IPS DF 6.9 (cell line): ENCODE results near the gene APMAP.

Source experiments
- DNase-seq: peaks from one replicate; pipeline ENCODE4 v3.0.0-alpha.2; 2013; ENCODE audit warnings: low read depth, low spot score
- H3K27ac ChIP-seq: one replicate; pipeline ENCODE4 v1.5.1; 2013; ENCODE audit warnings: low read length, control low read depth
- H3K27me3 ChIP-seq: 2 replicates; pipeline ENCODE4 v1.6.1; 2013; ENCODE audit warnings: mild to moderate bottlenecking, low read length; ENCODE audit not compliant: control insufficient read depth, insufficient read depth
- H3K36me3 ChIP-seq: 2 replicates; pipeline ENCODE4 v1.6.1; 2013; ENCODE audit warnings: low read length; ENCODE audit not compliant: control insufficient read depth, insufficient read depth
- H3K4me1 ChIP-seq: 2 replicates; pipeline ENCODE4 v1.6.1; 2013; ENCODE audit warnings: low read length; ENCODE audit not compliant: control insufficient read depth, insufficient read depth
- H3K4me3 ChIP-seq: 2 replicates; pipeline ENCODE4 v1.5.1; 2013; ENCODE audit warnings: mild to moderate bottlenecking, low read length
- H3K9me3 ChIP-seq: 2 replicates; pipeline ENCODE4 v1.6.1; 2013; ENCODE audit warnings: low read length, inconsistent platforms; ENCODE audit not compliant: control insufficient read depth, insufficient read depth
- WGBS: extraction: QIAGEN DNeasy Blood & Tissue Kit; methylation state at CpG from one replicate; pipeline ENCODE4 v1.1.7; 2013; ENCODE audit warnings: mixed read lengths, missing lambda C conversion rate; ENCODE audit not compliant: insufficient read length, insufficient coverage; 5-methylcytosine and 5-hydroxymethylcytosine counted together

The APMAP gene

DNA sequence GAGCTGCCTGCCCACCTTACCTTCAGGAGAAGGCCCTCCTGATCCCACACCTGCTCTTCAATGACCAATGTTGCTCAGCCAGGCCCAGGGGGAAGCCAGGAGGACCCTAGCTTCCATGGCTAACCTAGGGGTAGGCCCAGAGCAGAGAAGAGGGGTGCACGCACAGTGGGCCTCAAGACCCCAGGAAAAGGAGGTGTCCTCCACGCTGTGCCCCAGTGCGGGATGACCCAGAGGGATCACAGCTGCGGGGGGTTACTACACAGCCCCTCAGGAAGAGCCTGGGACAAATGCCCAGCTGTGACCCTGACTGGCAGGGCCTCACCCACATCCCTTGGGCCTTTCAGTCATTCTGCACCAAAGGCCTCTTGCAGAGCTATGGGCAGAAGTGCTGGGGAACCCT lies 31.6 kb upstream of the APMAP start:
- Histone ChIP-seq H3K27me3 (no peaks in the 10 kb centered on the region), H3K4me1 (no peaks in the 10 kb centered on the region), H3K4me3 (no peak overlapping the region), H3K9me3 (no peaks in the 10 kb centered on the region), H3K27ac (no peak overlapping the region), H3K36me3 (no peaks in the 10 kb centered on the region)
- no CpG with 5 or more reads among the region's 4 CpGs for WGBS
- DNase-seq, result no peak

DNA sequence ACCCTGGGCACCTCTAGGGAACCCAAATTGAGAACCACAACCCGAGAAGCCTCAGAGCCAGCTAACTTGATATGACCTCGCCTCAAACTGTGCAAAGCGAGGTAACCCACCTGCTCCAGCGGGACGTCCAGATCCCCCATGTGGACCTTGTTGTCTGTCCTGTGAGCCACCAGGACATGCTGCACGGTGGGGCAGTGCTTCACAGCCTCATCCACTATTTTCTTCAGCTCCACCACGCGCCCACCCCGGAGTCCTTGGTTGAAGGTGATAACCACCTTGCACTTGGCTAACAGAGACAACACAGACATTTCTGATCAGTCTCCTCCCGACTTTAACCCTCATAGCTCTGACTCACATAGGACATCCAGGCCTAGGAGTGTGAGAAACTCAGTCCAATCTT lies 30.8 kb upstream of the APMAP start:
- no peak overlapping the region for H3K27ac ChIP-seq
- H3K27me3 ChIP-seq, result no peaks in the 10 kb centered on the region
- H3K4me1 ChIP-seq, result no peaks in the 10 kb centered on the region
- no peaks in the 10 kb centered on the region for H3K9me3 ChIP-seq
- no peak for DNase-seq
- WGBS, result no CpG with 5 or more reads among the region's 10 CpGs
- no peak overlapping the region for H3K4me3 ChIP-seq
- H3K36me3 ChIP-seq, result no peaks in the 10 kb centered on the region

DNA sequence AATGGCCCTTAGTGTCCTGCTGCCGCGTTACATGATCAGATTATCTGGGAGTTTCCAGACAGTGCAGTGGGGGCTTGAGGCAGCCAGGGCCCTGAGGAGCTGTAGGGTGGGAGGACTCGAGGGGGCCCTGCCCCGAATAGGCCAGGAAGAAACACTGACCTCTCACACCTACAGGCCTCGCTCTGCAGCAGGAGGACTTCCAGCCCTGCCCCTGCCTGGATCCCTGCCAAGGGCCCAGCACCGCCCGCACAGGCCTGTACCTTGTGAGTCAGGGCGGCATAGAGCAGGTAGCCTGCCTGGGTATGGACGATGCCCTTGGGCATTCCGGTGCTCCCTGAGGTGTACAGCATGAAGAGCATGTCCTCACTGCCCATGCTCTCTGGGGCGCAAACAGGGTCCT lies 30.1 kb upstream of the APMAP start:
- no peak overlapping the region for H3K4me3 ChIP-seq
- H3K4me1 ChIP-seq, result peaks cover 2% of the 10 kb centered on the region; the same call in 1 of the 2 replicates
- H3K27ac ChIP-seq, result no peak overlapping the region
- H3K36me3 ChIP-seq, result no peaks in the 10 kb centered on the region
- no CpG with 5 or more reads among the region's 11 CpGs for WGBS
- DNase-seq, result no peak
- H3K27me3 ChIP-seq, result no peaks in the 10 kb centered on the region
- no peaks in the 10 kb centered on the region for H3K9me3 ChIP-seq

DNA sequence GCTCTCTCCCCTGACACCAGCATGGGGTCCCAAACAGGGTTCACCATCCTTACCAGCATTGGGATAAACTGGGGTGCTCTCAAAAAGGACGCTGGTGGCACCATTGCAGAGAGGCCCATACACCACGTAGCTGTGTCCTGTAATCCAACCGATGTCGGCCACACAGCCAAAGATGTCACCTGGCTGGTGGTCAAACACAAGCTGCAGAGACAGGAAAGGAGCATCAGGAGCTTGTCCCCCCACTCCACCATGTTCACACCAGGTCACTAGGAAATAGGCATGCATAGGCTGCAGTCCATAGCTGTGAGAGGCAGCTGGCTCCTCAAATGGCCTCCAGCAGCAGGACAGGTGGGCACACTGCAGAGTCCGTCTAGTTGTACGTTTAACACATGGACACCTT lies 28.8 kb upstream of the APMAP start:
- no peaks in the 10 kb centered on the region for H3K27me3 ChIP-seq
- H3K4me3 ChIP-seq, result no peak overlapping the region
- no CpG with 5 or more reads among the region's 6 CpGs for WGBS
- no peaks in the 10 kb centered on the region for H3K9me3 ChIP-seq
- DNase-seq, result no peak
- H3K4me1 ChIP-seq, result peaks cover 3% of the 10 kb centered on the region; the same call in 1 of the 2 replicates
- no peak overlapping the region for H3K27ac ChIP-seq
- no peaks in the 10 kb centered on the region for H3K36me3 ChIP-seq

DNA sequence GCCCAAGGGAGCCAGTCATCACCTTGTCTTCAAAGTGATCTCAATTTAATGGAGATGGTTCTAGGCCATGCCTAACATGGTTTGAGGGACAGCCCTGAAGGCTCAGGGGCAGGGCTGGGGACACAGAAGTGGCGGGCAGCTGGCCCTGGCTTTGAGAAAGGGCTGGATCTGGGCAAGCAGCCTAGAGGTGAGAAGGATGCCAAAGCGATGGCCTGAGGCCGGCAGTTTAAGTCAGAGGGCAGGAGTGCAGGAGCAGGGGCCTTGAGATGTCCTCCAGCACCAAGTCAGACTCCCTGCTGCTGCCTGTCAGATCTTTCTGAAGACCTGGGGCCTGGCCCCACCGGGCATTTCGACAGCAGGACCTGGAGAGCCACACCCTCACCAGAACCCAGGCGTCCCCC lies 28.4 kb upstream of the APMAP start:
- Histone ChIP-seq H3K27me3 (no peaks in the 10 kb centered on the region), H3K9me3 (no peaks in the 10 kb centered on the region), H3K36me3 (no peaks in the 10 kb centered on the region), H3K4me1 (peaks cover 3% of the 10 kb centered on the region; the same call in 1 of the 2 replicates), H3K27ac (no peak overlapping the region), H3K4me3 (no peak overlapping the region)
- no CpG with 5 or more reads among the region's 6 CpGs for WGBS
- no peak for DNase-seq

DNA sequence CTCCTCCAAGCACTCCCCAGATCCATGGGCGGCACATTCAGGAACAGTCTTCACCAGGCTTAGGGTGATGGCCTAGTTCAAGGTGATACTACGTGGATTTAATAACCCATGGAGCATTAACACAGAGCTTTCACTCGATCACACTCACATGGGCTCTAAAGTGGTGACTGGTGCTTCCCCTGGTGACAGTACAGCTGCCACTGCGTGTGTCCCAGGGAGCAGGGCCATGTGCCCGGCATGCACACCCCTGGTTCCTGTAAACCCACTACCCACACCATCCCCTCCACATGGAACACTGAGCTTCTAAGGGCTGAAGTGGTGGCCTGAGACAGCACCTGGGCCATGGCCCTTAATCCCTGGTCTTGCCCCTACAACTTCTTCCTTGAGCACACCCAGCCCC lies 27.8 kb upstream of the APMAP start:
- no peak for DNase-seq
- H3K27me3 ChIP-seq, result no peaks in the 10 kb centered on the region
- peaks cover 3% of the 10 kb centered on the region; the same call in 1 of the 2 replicates for H3K4me1 ChIP-seq
- H3K27ac ChIP-seq, result no peak overlapping the region
- no CpG with 5 or more reads among the region's 5 CpGs for WGBS
- H3K4me3 ChIP-seq, result no peak overlapping the region
- no peaks in the 10 kb centered on the region for H3K36me3 ChIP-seq
- no peaks in the 10 kb centered on the region for H3K9me3 ChIP-seq

DNA sequence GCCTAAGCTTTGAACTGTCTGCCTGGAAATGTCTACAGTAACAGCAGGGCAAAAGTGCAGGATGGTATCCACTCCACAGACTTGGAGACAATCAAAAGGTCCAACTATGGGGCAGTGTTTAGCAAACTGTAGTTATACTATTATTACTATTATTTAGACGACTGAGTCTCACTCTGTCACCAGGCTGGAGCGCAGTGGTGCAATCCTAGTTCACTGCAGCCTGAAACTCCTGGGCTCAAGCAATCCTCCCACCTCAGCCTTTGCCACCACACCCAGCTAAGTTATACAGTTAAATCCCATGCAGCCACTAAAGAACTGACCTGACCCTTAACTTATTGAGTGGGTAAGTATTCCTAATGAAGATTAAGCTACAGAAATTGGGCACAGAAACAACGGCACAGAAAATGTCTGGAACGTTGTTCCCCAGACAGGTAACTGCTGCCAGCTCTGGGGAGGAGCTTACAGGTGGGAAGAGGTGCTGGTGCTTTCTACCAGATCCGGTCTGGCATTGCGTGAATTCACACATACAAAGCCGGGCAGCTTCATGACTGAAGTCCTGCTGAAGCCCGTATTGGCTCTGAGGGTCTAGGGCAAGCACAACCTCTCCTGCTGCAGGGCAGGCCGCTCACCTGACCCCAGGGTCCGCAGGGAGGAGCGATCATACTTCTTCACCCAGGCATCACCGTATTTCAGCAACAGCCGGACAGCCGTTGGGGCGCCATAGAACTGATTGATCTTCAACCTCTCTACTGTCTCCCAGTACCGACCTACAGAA lies 27.0 kb upstream of the APMAP start:
- H3K4me1 ChIP-seq, result peaks cover 3% of the 10 kb centered on the region; the same call in 1 of the 2 replicates

DNA sequence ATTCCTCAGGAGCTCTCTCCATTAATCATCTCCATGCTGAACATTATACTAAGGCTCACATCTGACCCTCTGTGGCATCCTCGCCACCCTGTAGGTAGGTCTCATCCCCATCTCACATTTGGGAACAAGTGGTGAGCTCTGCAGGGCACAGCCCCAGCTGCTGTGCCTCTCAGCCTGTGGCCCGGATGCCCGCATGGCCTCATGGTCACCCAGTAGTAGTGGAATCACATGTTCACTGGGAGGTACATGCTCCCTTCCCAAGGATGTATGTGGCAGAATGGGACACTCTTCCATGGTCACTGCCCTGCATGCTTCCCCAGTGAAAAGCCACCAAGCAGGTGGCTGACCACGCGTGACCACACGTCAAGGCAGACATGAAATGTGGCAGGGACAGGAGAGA lies 26.3 kb upstream of the APMAP start:
- Histone ChIP-seq H3K27ac (no peak overlapping the region), H3K4me3 (no peak overlapping the region), H3K36me3 (no peaks in the 10 kb centered on the region), H3K4me1 (peaks cover 3% of the 10 kb centered on the region; the same call in 1 of the 2 replicates), H3K27me3 (no peaks in the 10 kb centered on the region), H3K9me3 (no peaks in the 10 kb centered on the region)
- WGBS, result no CpG with 5 or more reads among the region's 6 CpGs
- no peak for DNase-seq

More for the DNA sequence above, 27.0 kb upstream of the APMAP start:
- no peak overlapping the region for H3K4me3 ChIP-seq
- H3K36me3 ChIP-seq, result no peaks in the 10 kb centered on the region
- H3K9me3 ChIP-seq, result no peaks in the 10 kb centered on the region
- no CpG with 5 or more reads among the region's 16 CpGs for WGBS
- no peak for DNase-seq
- no peak overlapping the region for H3K27ac ChIP-seq
- H3K27me3 ChIP-seq, result no peaks in the 10 kb centered on the region

DNA sequence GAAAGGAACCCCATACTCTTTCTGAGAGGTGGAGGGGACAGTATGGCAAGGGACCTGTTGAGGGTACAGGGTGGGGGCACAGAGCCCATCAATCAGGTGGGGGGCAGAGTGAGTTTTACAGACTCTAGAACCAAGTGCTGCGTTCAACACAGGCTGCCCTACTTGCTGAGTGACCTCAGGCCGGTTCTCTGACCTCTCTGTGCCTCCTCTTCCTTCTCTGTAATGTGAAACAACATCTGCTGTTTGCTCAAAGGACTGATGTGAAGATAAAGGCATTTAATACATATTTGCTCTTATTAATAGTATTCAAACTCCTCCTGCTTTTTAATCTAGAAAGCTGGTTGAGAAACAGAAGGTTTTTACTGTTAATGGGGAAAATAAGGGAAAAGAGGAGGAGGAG lies 25.9 kb upstream of the APMAP start:
- Histone ChIP-seq H3K36me3 (no peaks in the 10 kb centered on the region), H3K4me1 (peaks cover 3% of the 10 kb centered on the region; the same call in 1 of the 2 replicates), H3K27me3 (no peaks in the 10 kb centered on the region), H3K4me3 (no peak overlapping the region), H3K27ac (no peak overlapping the region), H3K9me3 (no peaks in the 10 kb centered on the region)
- WGBS, result no CpG with 5 or more reads among the region's 2 CpGs
- no peak for DNase-seq

DNA sequence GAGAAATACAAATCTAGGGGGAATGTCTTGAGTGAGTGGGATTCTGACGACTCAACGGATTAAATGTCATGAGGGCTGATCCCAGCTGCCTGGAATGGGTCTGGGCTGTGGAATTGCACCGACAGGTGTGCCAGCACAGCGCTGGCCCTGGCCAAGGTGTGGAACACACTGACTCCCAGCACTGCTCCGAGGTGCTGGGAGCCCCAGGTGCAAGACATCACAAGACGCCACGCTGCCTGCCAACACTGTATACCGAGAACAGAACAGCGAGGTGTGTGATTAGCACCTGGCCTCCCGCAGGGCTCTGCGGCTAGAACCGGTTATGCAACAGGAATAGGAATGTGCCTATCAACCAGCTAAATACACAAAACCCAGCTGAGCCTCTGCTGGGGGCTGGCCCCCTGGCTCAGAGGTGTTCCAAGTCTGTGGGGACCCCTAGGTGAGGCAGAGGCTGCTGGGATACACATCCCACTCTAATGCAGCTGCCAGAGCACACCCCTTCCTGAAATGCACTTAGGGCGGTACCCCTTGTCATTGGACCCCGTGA lies 24.8 kb upstream of the APMAP start:
- Histone ChIP-seq H3K4me3 (no peak overlapping the region), H3K27me3 (no peaks in the 10 kb centered on the region), H3K4me1 (peaks cover 3% of the 10 kb centered on the region; the same call in 1 of the 2 replicates), H3K36me3 (no peaks in the 10 kb centered on the region), H3K9me3 (no peaks in the 10 kb centered on the region), H3K27ac (no peak overlapping the region)
- no peak for DNase-seq
- WGBS, result no CpG with 5 or more reads among the region's 14 CpGs

DNA sequence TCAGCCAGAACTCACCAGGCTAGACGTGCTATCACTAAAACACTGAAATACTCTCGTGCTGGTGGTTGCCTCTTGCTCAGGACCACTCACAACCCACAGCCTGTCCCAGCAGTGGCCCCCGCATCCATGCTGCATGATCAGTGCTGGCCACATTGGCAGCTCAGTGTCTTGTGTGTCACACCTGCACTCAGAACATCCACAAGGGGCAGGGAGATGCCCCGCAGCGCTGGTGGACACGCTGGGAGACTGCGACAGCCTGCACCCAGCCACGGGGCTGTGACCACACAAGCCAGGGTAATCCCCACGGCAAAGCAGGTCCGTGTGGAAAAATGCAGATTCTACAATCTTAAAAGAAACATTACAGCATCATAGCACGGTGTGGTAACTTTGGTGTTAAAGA lies 23.9 kb upstream of the APMAP start:
- Histone ChIP-seq H3K4me3 (no peak overlapping the region), H3K27me3 (no peaks in the 10 kb centered on the region), H3K4me1 (peaks cover 3% of the 10 kb centered on the region; the same call in 1 of the 2 replicates), H3K36me3 (no peaks in the 10 kb centered on the region), H3K27ac (no peak overlapping the region), H3K9me3 (no peaks in the 10 kb centered on the region)
- no peak for DNase-seq
- WGBS, result no CpG with 5 or more reads among the region's 11 CpGs
